IMR-90 (cell line): ENCODE measurements around the gene KCMF1. TPM values are rescaled to one million over a fixed set of nuclear protein-coding genes. Genes with fewer than 3 reads are reported as not detected.

Experiments
- ATAC-seq: fragments of 200-7000 bp; cut with Tn5 transposase; 2 replicates; pipeline ENCODE4 v1.9.1; 2020; ENCODE audit warnings: low read depth, mild to moderate bottlenecking, moderate library complexity
- BruUV-seq: library from RNA; stranded (reverse); fragments of 400-500 nt; replicated peaks from 2 replicates; lab custom pipeline; 2021; lab: Mats Ljungman, UMichigan
- CTCF ChIA-PET: fragments of 300-600 bp; formaldehyde crosslinking; extraction: SDS; loops from one replicate; lab custom pipeline; 2021; ENCODE audit warnings: antibody characterized with exemption; lab: Yijun Ruan, JAX
- POLR2A ChIA-PET: fragments of 300-600 bp; sonication (Branson Sonifier 250); formaldehyde crosslinking; loops from one replicate; lab custom pipeline; 2022; ENCODE audit warnings: antibody characterized with exemption; ENCODE audit not compliant: unreplicated experiment; lab: Charles Lee
- DNase-seq: peaks from one replicate; pipeline ENCODE4 v3.0.0; 2013
- H2AFZ ChIP-seq: replicated peaks from 2 replicates; pipeline ENCODE3; 2013; ENCODE audit warnings: low read length, mild to moderate bottlenecking; ENCODE audit not compliant: poor library complexity
- H2AK5ac ChIP-seq: 2 replicates; pipeline ENCODE4 v1.6.1; 2013; ENCODE audit warnings: low read depth, low read length, inconsistent platforms
- H2AK9ac ChIP-seq: replicated peaks from 2 replicates; pipeline ENCODE3; 2013; ENCODE audit warnings: mild to moderate bottlenecking, low read depth, low read length, moderate library complexity; ENCODE audit not compliant: poor library complexity
- H2BK120ac ChIP-seq: 2 replicates; pipeline ENCODE4 v1.6.1; 2013; ENCODE audit warnings: low read depth, low read length, inconsistent platforms
- H2BK15ac ChIP-seq: 3 replicates; pipeline ENCODE4 v1.6.1; 2013; ENCODE audit warnings: low read depth, low read length, inconsistent platforms
- H2BK20ac ChIP-seq: 2 replicates; pipeline ENCODE4 v1.6.1; 2013; ENCODE audit warnings: low read depth, mild to moderate bottlenecking, inconsistent platforms, low read length, moderate library complexity
- H2BK5ac ChIP-seq: 2 replicates; pipeline ENCODE4 v1.6.1; 2013; ENCODE audit warnings: mild to moderate bottlenecking, low read depth, low read length, inconsistent platforms; ENCODE audit not compliant: poor library complexity, severe bottlenecking
- H3K14ac ChIP-seq: replicated peaks from 2 replicates; pipeline ENCODE4 v1.6.1; 2013; ENCODE audit warnings: low read depth, low read length, inconsistent platforms
- H3K18ac ChIP-seq: 2 replicates; pipeline ENCODE4 v1.6.1; 2013; ENCODE audit warnings: low read depth, low read length, control low read depth
- H3K23ac ChIP-seq: 2 replicates; pipeline ENCODE4 v1.6.1; 2013; ENCODE audit warnings: low read depth, low read length, inconsistent platforms
- H3K27ac ChIP-seq: 2 replicates; pipeline ENCODE4 v1.5.1; 2013; ENCODE audit warnings: mild to moderate bottlenecking, control low read depth, low read length; ENCODE audit not compliant: insufficient read depth
- H3K27me3 ChIP-seq: 2 replicates; pipeline ENCODE4 v1.6.1; 2013; ENCODE audit warnings: low read length; ENCODE audit not compliant: control insufficient read depth, insufficient read depth
- H3K36me3 ChIP-seq: 2 replicates; pipeline ENCODE4 v1.6.1; 2013; ENCODE audit warnings: low read length, mixed read lengths; ENCODE audit not compliant: control insufficient read depth, insufficient read depth
- H3K4ac ChIP-seq: 2 replicates; pipeline ENCODE4 v1.6.1; 2013; ENCODE audit warnings: low read depth, low read length, inconsistent platforms
- H3K4me1 ChIP-seq: 2 replicates; pipeline ENCODE4 v1.6.1; 2013; ENCODE audit warnings: low read length, mixed read lengths; ENCODE audit not compliant: control insufficient read depth, insufficient read depth
- H3K4me2 ChIP-seq: 2 replicates; pipeline ENCODE4 v1.6.1; 2013; ENCODE audit warnings: low read depth, mild to moderate bottlenecking, control low read depth, low read length, moderate library complexity
- H3K4me3 ChIP-seq: 2 replicates; pipeline ENCODE4 v1.5.1; 2013; ENCODE audit warnings: low read depth, mild to moderate bottlenecking, control low read depth, low read length, moderate library complexity; ENCODE audit not compliant: insufficient read depth
- H3K56ac ChIP-seq: 2 replicates; pipeline ENCODE4 v1.6.1; 2013; ENCODE audit warnings: low read length, inconsistent platforms; ENCODE audit not compliant: insufficient read depth; ENCODE audit errors: extremely low read depth
- H3K79me1 ChIP-seq, 2 experiments: 2 replicates each; pipeline ENCODE4 v1.6.1; 2013; ENCODE audit warnings: low read length in 2 of 2, inconsistent platforms in 1 of 2, low read depth in 1 of 2
- H3K9ac ChIP-seq: 2 replicates; pipeline ENCODE4 v1.6.1; 2013; ENCODE audit warnings: low read depth, low read length, control low read depth
- H3K9me1 ChIP-seq: 2 replicates; pipeline ENCODE4 v1.6.1; 2013; ENCODE audit warnings: low read length, inconsistent platforms; ENCODE audit not compliant: insufficient read depth
- H3K9me3 ChIP-seq: 2 replicates; pipeline ENCODE4 v1.6.1; 2013; ENCODE audit warnings: low read length; ENCODE audit not compliant: control insufficient read depth, insufficient read depth
- H4K20me1 ChIP-seq: 2 replicates; pipeline ENCODE4 v1.6.1; 2013; ENCODE audit warnings: low read length, inconsistent platforms; ENCODE audit not compliant: insufficient read depth
- H4K5ac ChIP-seq: 2 replicates; pipeline ENCODE4 v1.6.1; 2013; ENCODE audit warnings: mild to moderate bottlenecking, low read depth, low read length, control low read depth
- H4K8ac ChIP-seq, 2 experiments: 2 replicates each; pipeline ENCODE4 v1.6.1; 2013; ENCODE audit warnings: low read depth in 2 of 2, low read length in 2 of 2, control low read depth in 1 of 2, inconsistent platforms in 1 of 2
- H4K91ac ChIP-seq: 2 replicates; pipeline ENCODE4 v1.6.1; 2013; ENCODE audit warnings: low read depth, low read length, inconsistent platforms; ENCODE audit not compliant: insufficient read depth
- CEBPB ChIP-seq: IDR thresholded peaks from 2 replicates; pipeline ENCODE4 v1.6.1; 2012; ENCODE audit warnings: low read depth, low read length, improper control_type of control experiment
- CTCF ChIP-seq: conservative IDR thresholded peaks from 2 replicates; pipeline ENCODE4 v1.5.1; 2012; ENCODE audit warnings: mild to moderate bottlenecking, low read depth, low read length, improper control_type of control experiment
- POLR2A ChIP-seq: IDR thresholded peaks from 2 replicates; pipeline ENCODE4 v1.6.1; 2012; ENCODE audit warnings: mild to moderate bottlenecking, low read depth, low read length
- WGBS, 2 experiments: methylation state at CpG; one replicate each; pipeline versions ENCODE4 v1.1.5 to v1.1.7; 2013; ENCODE audit warnings: missing lambda C conversion rate in 2 of 2; ENCODE audit not compliant: insufficient read length in 1 of 2; ENCODE audit errors: extremely low coverage in 2 of 2; 5-methylcytosine and 5-hydroxymethylcytosine counted together
- dilution Hi-C: fragments of 300-500 bp; cut with HindIII; formaldehyde crosslinking; loops from one replicate; pipeline ENCODE4 v1.14.3; 2018; ENCODE audit warnings: low sequenced_read_pairs; ENCODE audit not compliant: unreplicated experiment
- in situ Hi-C: fragments of 300-500 bp; cut with MboI; formaldehyde crosslinking; loops from 3 replicates; pipeline ENCODE4 v1.14.3; 2019; ENCODE audit warnings: low sequenced_read_pairs, inconsistent platforms, mixed read lengths
- intact Hi-C: fragments of 100-400 bp; cut with micrococcal nuclease; formaldehyde crosslinking; loops from 2 replicates; pipeline ENCODE4 v1.10.0; 2022
- polyA plus RNA-seq, 3 experiments: library from polyadenylated mRNA; depleted of rRNA; stranded (reverse); fragments of >200 nt; gene quantifications; 2 replicates each; pipeline ENCODE4 v1.2.3, GENCODE V29; 2012; ENCODE audit warnings: low replicate concordance in 1 of 3
- total RNA-seq: library from RNA; depleted of rRNA; stranded (reverse); fragments of >200 nt; gene quantifications from 2 replicates; pipeline ENCODE4 v1.2.3, GENCODE V29; 2012

KCMF1 gene
- total and polyA plus RNA-seq, 2 of the 4 experiments (the other 2 are of a cell fraction), result 49.9 to 108 TPM

GRCh38 chr2:85015653-85016360 is 44.8 kb downstream of the KCMF1 start:
- Histone ChIP-seq H2BK5ac (peak overlapping the region; percentile 26), H2BK15ac (no peak overlapping the region), H3K27ac (0 out of 2 replicates have a peak overlapping the region, but pooled peaks have one; percentile 5), H2AK9ac (no peak overlapping the region), H3K23ac (no peak overlapping the region), H3K14ac (no peak overlapping the region), H2AFZ (no peak overlapping the region), H4K8ac (no peak overlapping the region), H3K4ac (no peak overlapping the region), H3K27me3 (no peaks in the 10 kb centered on the region), H3K9me3 (no peaks in the 10 kb centered on the region), H3K18ac (peak overlapping the region; percentile 57; the same call in 1 of the 2 replicates), H3K56ac (no peak overlapping the region), H2BK20ac (no peak overlapping the region), H3K4me3 (no peak overlapping the region), H2AK5ac (no peak overlapping the region), H3K9me1 (peaks cover 13% of the 10 kb centered on the region), H4K91ac (no peak overlapping the region), H3K4me2 (peak overlapping the region; percentile 85; the same call in 1 of the 2 replicates), H3K9ac (no peak overlapping the region; the same call in 1 of the 2 replicates), H4K5ac (no peak overlapping the region; the same call in 1 of the 2 replicates), H3K79me1 (peaks cover 6 to 62% of the 10 kb centered on the region in 2 experiments; a peak in 3 of 4 replicates), H3K36me3 (peaks cover 3% of the 10 kb centered on the region; the same call in 1 of the 2 replicates), H4K20me1 (peaks cover 84% of the 10 kb centered on the region), H3K4me1 (peaks cover 24% of the 10 kb centered on the region), H2BK120ac (peak overlapping the region; percentile 18; the same call in 1 of the 2 replicates)
- BruUV-seq, result no TSS peak
- in situ Hi-C loops (no loop called here), dilution Hi-C loops (no loop called here), intact Hi-C loops (loop anchor here (2.0 kb wide), 1 partner anchor 89 kb away; no protein-coding TSS in a partner anchor)
- peak; percentile 23; the same call in 1 of the 2 replicates for TF ChIP-seq CTCF
- peak; percentile 57 for TF ChIP-seq CEBPB
- no peak for TF ChIP-seq POLR2A
- WGBS, 2 experiments, result no CpG with 5 or more reads among the region's 7 CpGs
- DNase-seq (no peak), ATAC-seq (0 out of 2 replicates have a peak, but pooled peaks have one; percentile 18)
- POLR2A ChIA-PET, result no interaction called here
- CTCF ChIA-PET, result interaction anchor here (0.7 to 1.0 kb wide), 3 partner anchors 15 to 90 kb away, joined by 3 to 4 read pairs (median 3); no protein-coding TSS in a partner anchor
